Naive B cell (primary cell): ENCODE results near the gene PGK2. TPM values are rescaled to one million over a fixed set of nuclear protein-coding genes. Genes with fewer than 3 reads are reported as not detected.
A peak's percentile ranks its signal among the peaks of the same experiment; 100 is the strongest.

ENCODE experiments used
- ATAC-seq, 2 donors: fragments of 150-1000 bp; cut with Tn5 transposase; 2 replicates each; pipeline ENCODE4 v1.10.0; 2021; ENCODE audit warnings: low read depth in 2 of 2, mild to moderate bottlenecking in 2 of 2, moderate library complexity in 2 of 2
- DNase-seq: peaks from one replicate; pipeline ENCODE4 v3.0.0; 2022
- H3K27ac Mint-ChIP-seq, 6 donors: one replicate each; pipeline ENCODE4 v1.8.0; 2020 to 2022; ENCODE audit warnings: mild to moderate bottlenecking in 6 of 6, mixed read lengths in 6 of 6, moderate library complexity in 5 of 6, inconsistent platforms in 2 of 6
- H3K27me3 Mint-ChIP-seq, 3 donors: one replicate each; pipeline ENCODE4 v1.8.0; 2021 to 2022; ENCODE audit warnings: mixed read lengths in 3 of 3, mild to moderate bottlenecking in 1 of 3
- H3K36me3 Mint-ChIP-seq, 2 donors: one replicate each; pipeline ENCODE4 v1.8.0; 2020 to 2022; ENCODE audit warnings: mixed read lengths in 2 of 2, inconsistent platforms in 1 of 2, mild to moderate bottlenecking in 1 of 2
- H3K4me1 Mint-ChIP-seq, 3 donors: one replicate each; pipeline ENCODE4 v1.8.0; 2020 to 2022; ENCODE audit warnings: mixed read lengths in 3 of 3, inconsistent platforms in 1 of 3, mild to moderate bottlenecking in 1 of 3, moderate library complexity in 1 of 3
- H3K4me3 Mint-ChIP-seq, 8 donors: one replicate each; pipeline ENCODE4 v1.8.0; 2020 to 2022; ENCODE audit warnings: mild to moderate bottlenecking in 8 of 8, mixed read lengths in 8 of 8, moderate library complexity in 8 of 8, inconsistent platforms in 2 of 8
- H3K9me3 Mint-ChIP-seq, 7 donors: one replicate each; pipeline ENCODE4 v1.8.0; 2020 to 2022; ENCODE audit warnings: mixed read lengths in 7 of 7, mild to moderate bottlenecking in 5 of 7, inconsistent platforms in 2 of 7, moderate library complexity in 1 of 7
- polyA plus RNA-seq, 6 donors: library from polyadenylated mRNA; unstranded; fragments of 300-500 nt; fragmentation: Illumina TruSeq; gene quantifications; one replicate each; pipeline ENCODE4 v1.2.3, GENCODE V29; 2021; ENCODE audit warnings: low read depth in 6 of 6

The PGK2 gene
- polyA plus RNA-seq, 6 donors from 2014 or later, result not detected

DNA sequence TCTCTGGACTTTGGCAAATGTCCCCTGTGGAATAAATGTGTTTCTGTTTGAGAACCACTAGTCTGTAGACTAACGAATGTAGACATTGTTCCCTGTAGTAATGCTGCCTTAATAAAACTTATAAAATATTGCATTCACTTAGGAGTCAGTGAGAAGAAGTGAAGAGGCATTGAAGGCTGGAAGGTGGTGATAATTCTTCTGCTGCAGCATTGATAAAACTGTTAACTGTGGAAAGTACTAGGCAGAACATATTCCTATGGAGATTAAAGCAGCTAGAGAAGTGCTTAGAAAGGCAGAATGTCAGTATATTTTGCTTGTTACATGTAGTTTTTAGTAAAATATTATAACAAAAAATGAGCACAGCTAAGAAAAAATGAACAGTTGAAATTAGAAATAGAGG lies 4.8 kb downstream of the PGK2 start:
- Mint-ChIP-seq H3K9me3 (peaks cover 0 to 7% (median 3%) of the 10 kb centered on the region in 7 donors), H3K36me3 (no peaks in the 10 kb centered on the region), H3K27me3 (no peaks in the 10 kb centered on the region), H3K4me3 (no peak overlapping the region), H3K27ac (no peak overlapping the region), H3K4me1 (no peaks in the 10 kb centered on the region)
- no peak for DNase-seq
- no peak for ATAC-seq

DNA sequence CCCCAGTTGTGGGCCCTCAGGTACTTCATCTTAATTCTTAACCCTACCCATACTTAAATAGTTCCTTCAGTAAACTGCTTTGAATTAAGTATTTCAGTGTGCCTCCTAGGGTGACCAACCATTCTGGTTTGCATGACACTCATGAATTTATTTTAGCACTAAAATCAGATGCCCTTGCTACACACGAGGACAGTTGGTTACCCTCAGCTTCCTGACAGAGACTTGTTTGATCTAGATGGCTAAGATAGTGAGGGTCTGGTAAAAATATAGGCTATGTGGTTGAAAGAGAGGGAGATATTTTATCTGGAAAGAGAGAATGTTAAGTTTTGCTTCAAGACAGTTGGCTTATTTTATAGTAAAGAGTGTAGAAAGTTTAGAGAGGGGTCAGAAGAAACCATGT lies 10.6 kb downstream of the PGK2 start:
- no peak overlapping the region for H3K27ac Mint-ChIP-seq
- no peaks in the 10 kb centered on the region for H3K36me3 Mint-ChIP-seq
- DNase-seq, result no peak
- H3K9me3 Mint-ChIP-seq, result peaks cover 0 to 10% (median 6%) of the 10 kb centered on the region in 7 donors
- no peak overlapping the region for H3K4me3 Mint-ChIP-seq
- no peaks in the 10 kb centered on the region for H3K27me3 Mint-ChIP-seq
- no peaks in the 10 kb centered on the region for H3K4me1 Mint-ChIP-seq
- no peak for ATAC-seq

- Mint-ChIP-seq H3K27ac (peak overlapping the region in 1 of 6 donors; percentile 20), H3K9me3 (peaks cover 0 to 11% (median 6%) of the 10 kb centered on the region in 7 donors), H3K27me3 (no peaks in the 10 kb centered on the region), H3K4me3 (no peak overlapping the region), H3K36me3 (no peaks in the 10 kb centered on the region), H3K4me1 (no peaks in the 10 kb centered on the region)
- DNase-seq, result no peak
- ATAC-seq, result no peak
Measured at GRCh38 chr6:49775043-49775442, 12.0 kb downstream of the PGK2 start.

GRCh38 chr6:49772285-49772684 lies 14.8 kb downstream of the PGK2 start:
- ATAC-seq (no peak), DNase-seq (no peak)
- H3K4me3 Mint-ChIP-seq, result no peak overlapping the region
- H3K4me1 Mint-ChIP-seq, result no peaks in the 10 kb centered on the region
- no peak overlapping the region for H3K27ac Mint-ChIP-seq
- peaks cover 0 to 7% (median 5%) of the 10 kb centered on the region in 7 donors for H3K9me3 Mint-ChIP-seq
- H3K36me3 Mint-ChIP-seq, result no peaks in the 10 kb centered on the region
- H3K27me3 Mint-ChIP-seq, result no peaks in the 10 kb centered on the region

DNA sequence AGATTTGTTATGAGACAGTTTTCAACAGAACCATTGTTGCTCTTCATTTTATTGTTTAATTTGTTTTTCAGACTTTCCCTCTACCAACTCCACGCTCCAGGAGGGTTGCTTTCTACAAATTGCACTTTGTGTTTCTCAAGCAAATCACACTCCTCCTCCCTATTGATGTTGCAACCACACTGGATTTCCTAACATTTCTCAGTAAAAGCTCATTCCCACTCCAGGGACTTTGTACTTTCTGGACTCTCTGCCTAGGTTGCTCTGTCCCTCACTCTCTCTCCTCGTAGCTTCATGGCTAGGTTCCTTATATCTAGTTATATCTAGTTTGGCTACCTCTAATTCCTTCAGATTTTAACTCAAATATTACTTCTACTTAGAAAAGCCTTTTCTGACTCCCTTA lies 20.3 kb downstream of the PGK2 start:
- DNase-seq, result no peak
- H3K27me3 Mint-ChIP-seq, result no peaks in the 10 kb centered on the region
- H3K4me1 Mint-ChIP-seq, result no peaks in the 10 kb centered on the region
- ATAC-seq, result no peak
- no peaks in the 10 kb centered on the region for H3K36me3 Mint-ChIP-seq
- H3K27ac Mint-ChIP-seq, result no peak overlapping the region
- no peak overlapping the region for H3K4me3 Mint-ChIP-seq
- H3K9me3 Mint-ChIP-seq, result peaks cover 0 to 6% (median 2%) of the 10 kb centered on the region in 7 donors

- Mint-ChIP-seq H3K27me3 (no peaks in the 10 kb centered on the region), H3K4me1 (no peaks in the 10 kb centered on the region), H3K9me3 (peaks cover 0 to 7% (median 3%) of the 10 kb centered on the region in 7 donors), H3K36me3 (no peaks in the 10 kb centered on the region), H3K4me3 (no peak overlapping the region), H3K27ac (no peak overlapping the region)
- DNase-seq (no peak), ATAC-seq (no peak)
Measured at GRCh38 chr6:49764571-49765236, 22.4 kb downstream of the PGK2 start.

DNA sequence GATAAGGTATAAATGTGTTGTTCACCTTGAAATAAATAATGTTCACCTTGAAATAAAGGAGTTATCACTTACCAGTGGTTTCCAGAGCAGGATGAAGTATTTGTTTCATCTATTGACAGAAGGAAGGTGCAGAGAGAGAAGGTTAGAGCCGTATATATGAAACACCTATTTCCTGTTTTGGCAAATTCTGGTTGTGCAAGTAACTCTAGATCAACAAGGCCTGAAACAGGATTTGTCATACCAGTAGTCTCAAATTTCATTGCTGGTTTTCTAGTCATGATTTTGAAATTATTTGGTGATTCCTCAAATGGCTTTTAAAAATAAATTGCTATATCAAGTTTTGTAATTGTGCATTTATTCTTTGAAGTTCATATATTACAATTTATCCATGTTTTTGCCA lies 42.8 kb downstream of the PGK2 start, which contains the start of gene CRISP3:
TSS of gene CRISP3 (minus strand) at position 130 of the 400 bp plus-strand sequence. CDS start at position 109, 21 bp downstream.
- H3K36me3 Mint-ChIP-seq, result no peaks in the 10 kb centered on the region
- H3K4me1 Mint-ChIP-seq, result no peaks in the 10 kb centered on the region
- no peaks in the 10 kb centered on the region for H3K27me3 Mint-ChIP-seq
- peak within 1 kb of the TSS in 1 of 6 donors; percentile 5 for H3K27ac Mint-ChIP-seq
- H3K9me3 Mint-ChIP-seq, result peaks cover 0 to 5% (median 0%) of the 10 kb centered on the region in 7 donors
- ATAC-seq, result no peak
- no peak within 1 kb of the TSS for H3K4me3 Mint-ChIP-seq
- no peak for DNase-seq

DNA sequence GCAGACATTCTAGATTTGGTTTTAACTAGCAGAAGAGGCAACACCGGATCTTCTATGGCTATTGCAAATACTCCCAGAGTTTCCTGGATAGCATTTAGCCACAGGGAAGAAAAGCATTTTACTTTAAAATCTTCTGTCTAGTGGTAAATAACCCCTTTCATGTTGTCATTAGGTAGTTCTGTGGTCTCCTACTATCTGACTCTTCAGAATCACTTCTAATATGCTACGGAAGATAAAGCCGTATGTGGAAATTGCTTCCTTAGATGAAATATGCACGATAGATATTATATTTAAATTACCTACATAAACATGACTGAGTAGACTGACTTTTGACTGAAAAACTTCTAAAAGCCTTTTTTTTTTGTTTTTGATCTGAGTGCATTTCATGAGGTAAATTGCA lies 43.7 kb downstream of the PGK2 start:
- Mint-ChIP-seq H3K27me3 (no peaks in the 10 kb centered on the region), H3K36me3 (no peaks in the 10 kb centered on the region), H3K4me3 (no peak overlapping the region), H3K4me1 (no peaks in the 10 kb centered on the region), H3K9me3 (peaks cover 0 to 5% (median 0%) of the 10 kb centered on the region in 7 donors), H3K27ac (no peak overlapping the region)
- no peak for DNase-seq
- no peak for ATAC-seq

DNA sequence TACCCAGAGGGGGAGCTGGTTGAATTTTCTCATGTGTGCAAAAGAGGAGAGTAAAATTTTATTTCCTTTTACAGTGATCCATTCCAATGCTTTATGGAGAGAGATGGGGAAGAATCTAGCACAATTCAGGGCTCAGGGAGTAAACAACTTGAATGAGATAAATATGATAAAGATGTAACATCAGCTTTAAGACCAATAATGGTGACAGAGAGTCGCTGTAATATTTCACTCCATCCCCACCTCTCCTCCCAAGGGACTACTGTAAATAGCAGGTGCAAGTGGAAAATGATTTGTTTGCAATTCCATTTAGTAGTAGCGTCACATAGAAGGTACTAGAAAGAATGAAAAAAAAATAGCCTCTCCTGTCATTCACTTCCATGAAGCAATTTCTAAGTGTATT lies 47.7 kb downstream of the PGK2 start:
- Mint-ChIP-seq H3K27ac (no peak overlapping the region), H3K9me3 (peaks cover 0 to 5% (median 0%) of the 10 kb centered on the region in 7 donors), H3K4me1 (no peaks in the 10 kb centered on the region), H3K27me3 (no peaks in the 10 kb centered on the region), H3K4me3 (no peak overlapping the region), H3K36me3 (no peaks in the 10 kb centered on the region)
- no peak for ATAC-seq
- no peak for DNase-seq

DNA sequence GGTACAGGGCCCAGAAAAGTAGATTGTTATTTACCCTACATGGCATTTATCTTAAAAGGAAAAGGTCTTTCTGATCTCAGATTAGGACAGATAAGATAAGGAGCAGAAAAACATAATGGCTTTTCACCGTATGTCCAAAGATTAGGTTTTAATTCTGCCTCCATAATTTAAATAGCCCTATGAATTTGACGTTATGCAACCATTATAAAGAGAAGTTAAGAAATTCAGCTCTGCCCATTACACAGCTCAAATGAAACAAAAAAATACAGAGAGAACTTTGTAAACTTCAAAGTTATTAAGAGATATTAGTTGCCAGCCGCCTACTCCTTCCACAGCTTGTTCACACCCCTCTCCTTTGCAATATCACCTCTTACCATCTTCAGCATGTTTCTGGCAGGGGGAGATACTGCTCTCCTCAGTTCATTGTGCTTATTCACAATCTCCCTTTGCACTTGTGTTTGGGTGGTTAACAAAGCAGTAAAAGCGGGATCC lies 51.0 kb downstream of the PGK2 start:
- H3K4me1 Mint-ChIP-seq, result no peaks in the 10 kb centered on the region
- H3K27me3 Mint-ChIP-seq, result no peaks in the 10 kb centered on the region
- no peak overlapping the region for H3K4me3 Mint-ChIP-seq
- H3K36me3 Mint-ChIP-seq, result no peaks in the 10 kb centered on the region
- no peak overlapping the region for H3K27ac Mint-ChIP-seq
- DNase-seq (no peak), ATAC-seq (no peak)
- H3K9me3 Mint-ChIP-seq, result peaks cover 0 to 5% (median 0%) of the 10 kb centered on the region in 7 donors

Other genes starting within 250 kb of the PGK2 start
- not detected for gene C6orf141, start 236.6 kb downstream of the PGK2 start, polyA plus RNA-seq
- gene RHAG, start 150.4 kb downstream of the PGK2 start, polyA plus RNA-seq, result not detected
- not detected for gene CRISP2, start 73.7 kb downstream of the PGK2 start, polyA plus RNA-seq
- gene CRISP3, start 42.9 kb downstream of the PGK2 start, polyA plus RNA-seq, result not detected
- gene CRISP1, start 79.2 kb upstream of the PGK2 start, polyA plus RNA-seq, result not detected
- not detected for gene DEFB114, start 176.9 kb upstream of the PGK2 start, polyA plus RNA-seq
- gene DEFB113, start 182.3 kb upstream of the PGK2 start, polyA plus RNA-seq, result not detected
- not detected for gene DEFB110, start 234.7 kb upstream of the PGK2 start, polyA plus RNA-seq